ENCODE data around the gene PIK3C2B. TPM values are rescaled to one million over a fixed set of nuclear protein-coding genes. Genes with fewer than 3 reads are reported as not detected.

PIK3C2B gene
- total RNA-seq, 1 experiment from 2014 or later = 52.4 TPM

- Histone ChIP-seq H3K9me2 (ENCODE audit: insufficient read depth) (no peaks in the 10 kb centered on the region), H3K27ac (no peak overlapping the region), H4K20me1 (ENCODE audit: insufficient read depth) (no peaks in the 10 kb centered on the region), H3K79me2 (ENCODE audit: low read depth) (no peaks in the 10 kb centered on the region), H3K4me2 (no peak overlapping the region), H3F3A (ENCODE audit: insufficient read depth, low read depth) (peaks cover 23% of the 10 kb centered on the region), H3K4me1 (replicated peaks; ENCODE audit: insufficient read depth) (peaks cover 26% of the 10 kb centered on the region), H3K9me3 (ENCODE audit: insufficient read depth, low read depth) (no peaks in the 10 kb centered on the region), H2AFZ (no peak overlapping the region), H3K27me3 (ENCODE audit: insufficient read depth, low read depth) (no peaks in the 10 kb centered on the region), H3K4me3 (no peak overlapping the region), H3K36me3 (ENCODE audit: low read depth) (peaks cover 18% of the 10 kb centered on the region; the same call in 1 of the 2 replicates)
- no TSS peak for BruUV-seq (replicated peaks)
- intact Hi-C loops (cut with micrococcal nuclease; ENCODE audit: unreplicated experiment) = no loop called here
- TF ChIP-seq CTCF (conservative IDR thresholded peaks at IDR 0.05) = no peak
- POLR2A ChIA-PET (ENCODE audit: unreplicated experiment) = interaction anchor here (0.5 to 0.7 kb wide), 2 partner anchors 14 to 17 kb away, joined by 3 read pairs; no protein-coding TSS in a partner anchor
- DNase-seq = no peak
- CTCF ChIA-PET = no interaction called here
These were observed 38.8 kb downstream of the PIK3C2B start for GRCh38 chr1:204455831-204456145.

- no peaks in the 10 kb centered on the region for H3K9me3 ChIP-seq (ENCODE audit: insufficient read depth, low read depth)
- CTCF ChIA-PET = no interaction called here
- BruUV-seq (replicated peaks) = no TSS peak
These were observed 39.4 kb downstream of the PIK3C2B start for GRCh38 chr1:204455063-204455830.

GRCh38 chr1:204454476-204454875, 40.1 kb downstream of the PIK3C2B start:
- Histone ChIP-seq H2AFZ (no peak overlapping the region), H3K36me3 (ENCODE audit: low read depth) (peaks cover 22% of the 10 kb centered on the region), H3K4me1 (replicated peaks; ENCODE audit: insufficient read depth) (peaks cover 39% of the 10 kb centered on the region), H3K27ac (no peak overlapping the region), H3K9me2 (ENCODE audit: insufficient read depth) (no peaks in the 10 kb centered on the region), H3F3A (ENCODE audit: insufficient read depth, low read depth) (peaks cover 35% of the 10 kb centered on the region), H3K79me2 (ENCODE audit: low read depth) (peaks cover 10% of the 10 kb centered on the region), H3K4me3 (no peak overlapping the region), H3K4me2 (no peak overlapping the region), H3K27me3 (ENCODE audit: insufficient read depth, low read depth) (no peaks in the 10 kb centered on the region), H3K9me3 (ENCODE audit: insufficient read depth, low read depth) (no peaks in the 10 kb centered on the region), H4K20me1 (ENCODE audit: insufficient read depth) (no peaks in the 10 kb centered on the region)
- ChIA-PET POLR2A (ENCODE audit: unreplicated experiment) (interaction anchor here (0.8 kb wide), 1 partner anchor 494 kb away, joined by 7 read pairs; no protein-coding TSS in a partner anchor), CTCF (no interaction called here)
- no peak for DNase-seq
- intact Hi-C loops (cut with micrococcal nuclease; ENCODE audit: unreplicated experiment) = no loop called here
- TF ChIP-seq EZH2 (IDR thresholded peaks at IDR 0.05; ENCODE audit: low read depth) (no peak), CTCF (conservative IDR thresholded peaks at IDR 0.05) (no peak)
- no TSS peak for BruUV-seq (replicated peaks)

More at GRCh38 chr1:204455063-204455830, 39.4 kb downstream of the PIK3C2B start:
- peaks cover 2% of the 10 kb centered on the region for H3K79me2 ChIP-seq (ENCODE audit: low read depth)
- no peaks in the 10 kb centered on the region for H3K9me2 ChIP-seq (ENCODE audit: insufficient read depth)
- no peak overlapping the region for H3K4me2 ChIP-seq
- intact Hi-C loops (cut with micrococcal nuclease; ENCODE audit: unreplicated experiment) = no loop called here
- H2AFZ ChIP-seq = no peak overlapping the region
- peaks cover 32% of the 10 kb centered on the region for H3K4me1 ChIP-seq (replicated peaks; ENCODE audit: insufficient read depth)
- H3K4me3 ChIP-seq = no peak overlapping the region
- H4K20me1 ChIP-seq (ENCODE audit: insufficient read depth) = no peaks in the 10 kb centered on the region
- H3K27me3 ChIP-seq (ENCODE audit: insufficient read depth, low read depth) = no peaks in the 10 kb centered on the region
- H3K36me3 ChIP-seq (ENCODE audit: low read depth) = peaks cover 14% of the 10 kb centered on the region; the same call in 1 of the 2 replicates
- no peak overlapping the region for H3K27ac ChIP-seq
- POLR2A ChIA-PET (ENCODE audit: unreplicated experiment) = interaction anchor here (0.5 to 0.8 kb wide), 2 partner anchors 17 to 493 kb away, joined by 3 to 7 read pairs; no protein-coding TSS in a partner anchor
- no peak for DNase-seq
- TF ChIP-seq CTCF (conservative IDR thresholded peaks at IDR 0.05) (no peak), EZH2 (IDR thresholded peaks at IDR 0.05; ENCODE audit: low read depth) (no peak)
- peaks cover 27% of the 10 kb centered on the region for H3F3A ChIP-seq (ENCODE audit: insufficient read depth, low read depth)

All from PC-9 (cell line).